ENCODE results near the gene BCAR1. TPM values are rescaled to one million over a fixed set of nuclear protein-coding genes. Genes with fewer than 3 reads are reported as not detected.

The BCAR1 gene
- total and polyA plus RNA-seq, 10 of the 15 experiments (the other 5 are each of a cell fraction or from before 2014, with no cell fraction given), result 0.13 to 14.1 (median 2.8) TPM; not detected in 1

GRCh38 chr16:75231570-75231969 is 19.9 kb downstream of the BCAR1 start:
- Histone ChIP-seq H3K79me2 (ENCODE audit: control insufficient read depth, insufficient read depth, low read length) (no peaks in the 10 kb centered on the region), H3K4me2 (ENCODE audit: control insufficient read depth, insufficient read depth) (no peak overlapping the region), H3K9ac (ENCODE audit: control insufficient read depth, insufficient read depth, low read length) (no peak overlapping the region), H3K4me3 (no peak overlapping the region), H2AFZ (ENCODE audit: control insufficient read depth, low read depth, low read length) (no peak overlapping the region), H3K36me3 (ENCODE audit: control insufficient read depth in 2 of 2, insufficient read depth in 2 of 2, low read length in 1 of 2) (no peaks in the 10 kb centered on the region; a peak in 1 of 4 replicates), H3K9me3 (replicated peaks; ENCODE audit: control insufficient read depth, insufficient read depth, low read length) (no peaks in the 10 kb centered on the region), H3K27me3 (replicated peaks in 1 of 2; ENCODE audit: control insufficient read depth in 2 of 2, insufficient read depth in 2 of 2, low read length in 1 of 2) (no peaks in the 10 kb centered on the region), H4K20me1 (ENCODE audit: control insufficient read depth, insufficient read depth) (no peaks in the 10 kb centered on the region), H3K4me1 (ENCODE audit: control insufficient read depth, insufficient read depth, low read length) (no peaks in the 10 kb centered on the region), H3K27ac (ENCODE audit: control insufficient read depth, insufficient read depth) (no peak overlapping the region)
- no peak for DNase-seq (ENCODE audit: low read depth, low spot score)
- SMC1A ChIA-PET (ENCODE audit: uncharacterized antibody, unreplicated experiment), result no interaction called here
- CTCF ChIA-PET, result interaction anchor here (3.7 to 10.6 kb wide), 4 partner anchors 33 to 173 kb away, joined by 21 to 243 read pairs (median 55); no protein-coding TSS in a partner anchor
- intact Hi-C loops (cut with micrococcal nuclease; ENCODE audit: unreplicated experiment), result loop anchor here (5.0 to 10.0 kb wide), 4 partner anchors 34 to 533 kb away; no protein-coding TSS in a partner anchor
- TF ChIP-seq POLR2AphosphoS5 (IDR thresholded peaks at IDR 0.05; ENCODE audit: low read length) (no peak), BCLAF1 (IDR thresholded peaks at IDR 0.05) (no peak), NFYB (IDR thresholded peaks at IDR 0.05; ENCODE audit: insufficient read depth, low read depth, low read length) (no peak), BACH1 (IDR thresholded peaks at IDR 0.05; ENCODE audit: borderline replicate concordance) (no peak), USF1 (IDR thresholded peaks at IDR 0.05; ENCODE audit: borderline replicate concordance, extremely low read length, insufficient read depth, low read depth, low read length) (no peak)
- 90% methylated on average over 11 of the region's 11 CpGs for WGBS (ENCODE audit: insufficient coverage, insufficient replicate concordance, low lambda C conversion rate, missing lambda C conversion rate)
- BruUV-seq (replicated peaks), result no TSS peak
- ATAC-seq, result no peak
- in situ Hi-C loops (cut with MboI), result loop anchor here (5.0 kb wide), 1 partner anchor 156 kb away; no protein-coding TSS in a partner anchor
- no peak for FAIRE-seq
- RAD21 ChIA-PET (ENCODE audit: unreplicated experiment), result interaction anchor here (0.7 to 7.9 kb wide), 2 partner anchors 89 to 151 kb away, joined by 3 to 150 read pairs; no protein-coding TSS in a partner anchor
- POLR2A ChIA-PET, result interaction anchor here (0.6 kb wide), 1 partner anchor 30 kb away, joined by 3 read pairs; no protein-coding TSS in a partner anchor
